ENCODE results near the gene ADAM8. TPM values are rescaled to one million over a fixed set of nuclear protein-coding genes. Genes with fewer than 3 reads are reported as not detected.

The ADAM8 gene
- total RNA-seq, 1 donor from 2014 or later, result 20.3 TPM

DNA sequence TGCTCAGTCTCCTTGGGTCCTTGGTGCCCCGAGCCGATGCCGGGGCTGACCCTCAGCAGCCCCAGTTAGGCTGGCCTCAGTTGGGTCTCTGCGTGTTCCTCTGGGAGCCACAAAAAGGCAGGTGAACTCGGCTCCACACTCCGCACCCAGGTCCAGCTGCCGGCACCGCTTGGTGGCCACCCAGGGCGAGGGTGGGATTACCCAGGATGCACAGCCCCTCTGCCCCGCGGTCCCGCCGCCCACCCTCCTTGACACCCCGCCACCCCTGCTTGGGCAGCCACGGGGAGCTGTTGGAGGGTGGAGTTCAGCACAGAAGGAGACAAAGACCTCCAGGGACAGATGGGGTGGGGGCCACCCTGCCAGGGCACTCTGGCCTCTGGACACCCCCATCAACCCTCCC lies 21.3 kb downstream of the ADAM8 start:
- Histone ChIP-seq H3K9me3 (no peaks in the 10 kb centered on the region), H3K4me3 (no peak overlapping the region), H3K36me3 (no peaks in the 10 kb centered on the region), H3K4me1 (peaks cover 31% of the 10 kb centered on the region), H3K27ac (no peak overlapping the region), H3K27me3 (no peaks in the 10 kb centered on the region)
- intact Hi-C loops (cut with DNase I), result no loop called here
- ATAC-seq (no peak), DNase-seq (no peak)
- TF ChIP-seq, protein P1, sequence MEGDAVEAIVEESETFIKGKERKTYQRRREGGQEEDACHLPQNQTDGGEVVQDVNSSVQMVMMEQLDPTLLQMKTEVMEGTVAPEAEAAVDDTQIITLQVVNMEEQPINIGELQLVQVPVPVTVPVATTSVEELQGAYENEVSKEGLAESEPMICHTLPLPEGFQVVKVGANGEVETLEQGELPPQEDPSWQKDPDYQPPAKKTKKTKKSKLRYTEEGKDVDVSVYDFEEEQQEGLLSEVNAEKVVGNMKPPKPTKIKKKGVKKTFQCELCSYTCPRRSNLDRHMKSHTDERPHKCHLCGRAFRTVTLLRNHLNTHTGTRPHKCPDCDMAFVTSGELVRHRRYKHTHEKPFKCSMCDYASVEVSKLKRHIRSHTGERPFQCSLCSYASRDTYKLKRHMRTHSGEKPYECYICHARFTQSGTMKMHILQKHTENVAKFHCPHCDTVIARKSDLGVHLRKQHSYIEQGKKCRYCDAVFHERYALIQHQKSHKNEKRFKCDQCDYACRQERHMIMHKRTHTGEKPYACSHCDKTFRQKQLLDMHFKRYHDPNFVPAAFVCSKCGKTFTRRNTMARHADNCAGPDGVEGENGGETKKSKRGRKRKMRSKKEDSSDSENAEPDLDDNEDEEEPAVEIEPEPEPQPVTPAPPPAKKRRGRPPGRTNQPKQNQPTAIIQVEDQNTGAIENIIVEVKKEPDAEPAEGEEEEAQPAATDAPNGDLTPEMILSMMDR (IDR thresholded peaks at IDR 0.05), result no peak

- no peaks in the 10 kb centered on the region for H3K36me3 ChIP-seq
- H3K27ac ChIP-seq, result no peak overlapping the region
- no peaks in the 10 kb centered on the region for H3K9me3 ChIP-seq
- intact Hi-C loops (cut with DNase I), result no loop called here
- no peak overlapping the region for H3K4me3 ChIP-seq
- peaks cover 26% of the 10 kb centered on the region for H3K4me1 ChIP-seq
- no peak for ATAC-seq
- DNase-seq, result no peak
- H3K27me3 ChIP-seq, result peaks cover 4% of the 10 kb centered on the region
- TF ChIP-seq, protein P1 (IDR thresholded peaks at IDR 0.05), result no peak
Observed at GRCh38 chr10:133254421-133255120, 22.1 kb downstream of the ADAM8 start.

GRCh38 chr10:133253361-133253955 lies 23.2 kb downstream of the ADAM8 start:
- Histone ChIP-seq H3K4me3 (no peak overlapping the region), H3K36me3 (no peaks in the 10 kb centered on the region), H3K4me1 (peaks cover 15% of the 10 kb centered on the region), H3K27ac (no peak overlapping the region), H3K27me3 (peaks cover 10% of the 10 kb centered on the region), H3K9me3 (no peaks in the 10 kb centered on the region)
- intact Hi-C loops (cut with DNase I), result no loop called here
- no peak for ATAC-seq
- DNase-seq, result no peak
- TF ChIP-seq, protein P1 (IDR thresholded peaks at IDR 0.05), result no peak

GRCh38 chr10:133252223-133252552 lies 24.5 kb downstream of the ADAM8 start:
- Histone ChIP-seq H3K36me3 (no peaks in the 10 kb centered on the region), H3K4me1 (peaks cover 2% of the 10 kb centered on the region), H3K27ac (no peak overlapping the region), H3K4me3 (no peak overlapping the region), H3K27me3 (peaks cover 10% of the 10 kb centered on the region), H3K9me3 (no peaks in the 10 kb centered on the region)
- TF ChIP-seq, protein P1 (IDR thresholded peaks at IDR 0.05), result no peak
- ATAC-seq (no peak), DNase-seq (no peak)
- intact Hi-C loops (cut with DNase I), result no loop called here

DNA sequence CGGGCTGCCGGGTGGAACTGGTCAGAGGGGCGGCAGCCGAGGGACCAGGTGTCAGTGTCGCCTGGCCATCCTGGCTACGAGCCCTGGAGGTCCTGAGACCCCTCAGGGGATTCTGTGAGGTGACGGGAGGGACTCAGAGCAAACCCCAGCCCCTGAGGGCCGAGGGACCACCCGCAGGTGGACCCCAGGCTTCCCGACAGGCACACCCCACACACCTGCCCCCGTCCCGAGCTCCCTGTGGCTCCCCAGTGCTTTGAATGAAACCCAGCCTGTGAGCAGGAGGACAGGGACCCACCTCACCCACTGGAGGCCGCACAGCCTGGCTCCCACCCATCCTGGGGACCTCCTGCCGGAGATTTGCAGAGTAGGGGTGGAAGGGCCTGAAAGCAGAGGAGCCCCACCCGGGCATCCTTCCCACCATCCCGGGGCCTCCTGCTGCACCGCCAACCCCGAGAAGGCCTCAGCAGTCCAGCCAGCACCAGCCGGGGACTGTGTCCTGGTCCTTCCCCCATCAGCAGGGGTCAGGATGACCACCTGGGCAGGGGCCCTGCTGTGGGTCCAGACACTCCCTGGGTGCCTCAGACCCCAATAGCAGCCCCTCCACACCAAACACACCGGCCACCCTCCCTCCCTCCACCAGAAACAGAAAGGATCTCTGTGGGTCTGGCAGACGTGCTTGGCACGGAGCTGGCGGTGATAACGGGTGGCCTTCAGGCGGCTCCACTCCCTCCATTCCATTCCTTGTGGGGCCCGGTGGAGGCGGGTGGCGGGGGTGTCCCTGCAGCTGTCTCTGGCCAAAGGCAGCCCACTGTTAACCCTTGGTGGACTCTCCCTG lies 25.1 kb downstream of the ADAM8 start:
- H3K4me3 ChIP-seq, result no peak overlapping the region
- DNase-seq, result no peak
- H3K4me1 ChIP-seq, result no peaks in the 10 kb centered on the region
- intact Hi-C loops (cut with DNase I), result no loop called here
- no peaks in the 10 kb centered on the region for H3K36me3 ChIP-seq
- no peak for ATAC-seq
- peaks cover 10% of the 10 kb centered on the region for H3K27me3 ChIP-seq
- TF ChIP-seq, protein P1 (IDR thresholded peaks at IDR 0.05), result no peak
- H3K9me3 ChIP-seq, result no peaks in the 10 kb centered on the region
- no peak overlapping the region for H3K27ac ChIP-seq
